Osteoblast (primary cell): ENCODE measurements around the gene PRKCE. TPM values are rescaled to one million over a fixed set of nuclear protein-coding genes. Genes with fewer than 3 reads are reported as not detected.

Source experiments
- DNase-seq: peaks from one replicate; pipeline ENCODE4 v3.0.0; 2011; ENCODE audit warnings: low spot score, mixed read lengths; ENCODE audit not compliant: insufficient read length; ENCODE audit errors: missing footprints
- H2AFZ ChIP-seq: 2 replicates; pipeline ENCODE4 v1.6.0; 2011; ENCODE audit warnings: mild to moderate bottlenecking, low read length
- H3K27ac ChIP-seq: 2 replicates; pipeline ENCODE4 v1.5.1; 2011; ENCODE audit warnings: mild to moderate bottlenecking, low read depth, low read length, moderate library complexity
- H3K27me3 ChIP-seq: 2 replicates; pipeline ENCODE4 v1.6.0; 2012; ENCODE audit warnings: mild to moderate bottlenecking, control low read depth, inconsistent platforms, low read length, moderate library complexity; ENCODE audit not compliant: insufficient read depth
- H3K36me3 ChIP-seq: 2 replicates; pipeline ENCODE4 v1.5.1; 2011; ENCODE audit warnings: mild to moderate bottlenecking, low read length, control low read depth, moderate library complexity; ENCODE audit not compliant: insufficient read depth
- H3K4me1 ChIP-seq: 2 replicates; pipeline ENCODE4 v1.5.1; 2011; ENCODE audit warnings: mild to moderate bottlenecking, low read length, control low read depth, moderate library complexity; ENCODE audit not compliant: insufficient read depth
- H3K4me2 ChIP-seq: 2 replicates; pipeline ENCODE4 v1.6.0; 2011; ENCODE audit warnings: mild to moderate bottlenecking, low read length; ENCODE audit not compliant: insufficient read depth
- H3K4me3 ChIP-seq: fragments of 200-600 bp; sonication (generic); 3 replicates; pipeline ENCODE4 v1.5.1; 2012; ENCODE audit warnings: mild to moderate bottlenecking, low read length, inconsistent platforms; ENCODE audit not compliant: insufficient read depth
- H3K79me2 ChIP-seq: 2 replicates; pipeline ENCODE4 v1.6.0; 2012; ENCODE audit warnings: mild to moderate bottlenecking, low read length, control low read depth, inconsistent platforms; ENCODE audit not compliant: insufficient read depth
- H3K9me3 ChIP-seq: 2 replicates; pipeline ENCODE4 v1.5.1; 2011; ENCODE audit warnings: low read depth, low read length, control low read depth
- H4K20me1 ChIP-seq: 2 replicates; pipeline ENCODE4 v1.6.0; 2012; ENCODE audit warnings: mild to moderate bottlenecking, low read length, control low read depth; ENCODE audit not compliant: insufficient read depth
- CTCF ChIP-seq: IDR thresholded peaks from 2 replicates; pipeline ENCODE4 v1.5.1; 2011; ENCODE audit warnings: mild to moderate bottlenecking, low read depth, low read length, moderate library complexity; ENCODE audit errors: extremely low read depth
- total RNA-seq: library from RNA; depleted of rRNA; stranded (reverse); fragments of >200 nt; gene quantifications from 2 replicates; pipeline ENCODE4 v1.2.3, GENCODE V29; 2012

Gene PRKCE
- total RNA-seq, 1 donor: 22.1 TPM

- no peaks in the 10 kb centered on the region for H3K79me2 ChIP-seq
- H3K27ac ChIP-seq: no peak overlapping the region
- no peak overlapping the region for H3K4me3 ChIP-seq
- H3K9me3 ChIP-seq: no peaks in the 10 kb centered on the region
- H3K4me2 ChIP-seq: no peak overlapping the region
- no peaks in the 10 kb centered on the region for H3K36me3 ChIP-seq
- TF ChIP-seq CTCF: no peak
- H3K4me1 ChIP-seq: peaks cover 22% of the 10 kb centered on the region
- H2AFZ ChIP-seq: no peak overlapping the region
- H4K20me1 ChIP-seq: no peaks in the 10 kb centered on the region
- no peak for DNase-seq
- no peaks in the 10 kb centered on the region for H3K27me3 ChIP-seq
Observed at GRCh38 chr2:46169467-46169866, 518.0 kb downstream of the PRKCE start.

GRCh38 chr2:46170026-46170425 lies 518.6 kb downstream of the PRKCE start:
- Histone ChIP-seq H4K20me1 (no peaks in the 10 kb centered on the region), H3K27me3 (no peaks in the 10 kb centered on the region), H3K4me2 (no peak overlapping the region), H3K9me3 (no peaks in the 10 kb centered on the region), H2AFZ (no peak overlapping the region), H3K79me2 (no peaks in the 10 kb centered on the region), H3K4me3 (no peak overlapping the region), H3K4me1 (peaks cover 17% of the 10 kb centered on the region), H3K36me3 (no peaks in the 10 kb centered on the region), H3K27ac (no peak overlapping the region)
- DNase-seq: no peak
- TF ChIP-seq CTCF: no peak

- no peak for DNase-seq
- Histone ChIP-seq H4K20me1 (no peaks in the 10 kb centered on the region), H3K27ac (no peak overlapping the region), H3K36me3 (no peaks in the 10 kb centered on the region), H3K4me2 (no peak overlapping the region), H3K4me1 (peaks cover 14% of the 10 kb centered on the region), H3K27me3 (no peaks in the 10 kb centered on the region), H3K9me3 (no peaks in the 10 kb centered on the region), H3K79me2 (no peaks in the 10 kb centered on the region), H2AFZ (no peak overlapping the region), H3K4me3 (no peak overlapping the region)
- TF ChIP-seq CTCF: no peak
Observed at GRCh38 chr2:46170611-46171350, 519.3 kb downstream of the PRKCE start.

- Histone ChIP-seq H3K27ac (peak overlapping the region; percentile 58), H3K4me1 (peaks cover 15% of the 10 kb centered on the region), H3K4me3 (no peak overlapping the region), H3K9me3 (no peaks in the 10 kb centered on the region), H3K36me3 (no peaks in the 10 kb centered on the region), H3K27me3 (no peaks in the 10 kb centered on the region), H2AFZ (peak overlapping the region; percentile 68), H3K4me2 (no peak overlapping the region), H4K20me1 (no peaks in the 10 kb centered on the region), H3K79me2 (no peaks in the 10 kb centered on the region)
- DNase-seq: peak; percentile 92
- no peak for TF ChIP-seq CTCF
Observed at GRCh38 chr2:46171411-46171953, 520.0 kb downstream of the PRKCE start.
